Vagina (tissue), 2 donors: Measurements from ENCODE around the gene ADORA2A.

Experiments used
- CTCF ChIP-seq, 3 experiments: fragments of 450-650 bp in 2 of 3; fragments of 200-600 bp in 1 of 3; sonication (generic) in 1 of 3; IDR thresholded peaks; one replicate each; pipeline ENCODE4 v1.5.1; 2017 to 2019; ENCODE audit warnings: antibody characterized with exemption in 3 of 3, mild to moderate bottlenecking in 2 of 3, moderate library complexity in 2 of 3
- POLR2A ChIP-seq, 2 donors: fragments of 450-650 bp; IDR thresholded peaks; one replicate each; pipeline ENCODE4 v1.6.1; 2017; ENCODE audit warnings: antibody characterized with exemption in 2 of 2, mild to moderate bottlenecking in 2 of 2, moderate library complexity in 2 of 2
- POLR2AphosphoS5 ChIP-seq, 2 donors: sonication (generic); formaldehyde crosslinking; IDR thresholded peaks; one replicate each; pipeline ENCODE4 v1.9.0; 2017; ENCODE audit warnings: antibody characterized with exemption in 2 of 2, mild to moderate bottlenecking in 2 of 2, low read depth in 1 of 2; ENCODE audit not compliant: insufficient read depth in 1 of 2

GRCh38 chr22:24390576-24390975, 36.8 kb upstream of the ADORA2A start:
- no peak for TF ChIP-seq CTCF (IDR thresholded peaks at IDR 0.05)
- TF ChIP-seq POLR2A (IDR thresholded peaks at IDR 0.05) = no peak
- no peak for TF ChIP-seq POLR2AphosphoS5 (IDR thresholded peaks at IDR 0.05; ENCODE audit: insufficient read depth in 1 of 2, low read depth in 1 of 2)
